HG02840 (cell line): ENCODE data around the gene B4GALT5.
"Not testable (repeated sequence)": the region's sequence is repeated elsewhere in the genome, so short reads cannot be mapped to it uniquely, and the experiment has no call there.

Experiments
- ATAC-seq: cut with Tn5 transposase; IDR thresholded peaks from one replicate; pipeline ENCODE4 v1.9.1; 2021; ENCODE audit warnings: mild to moderate bottlenecking, moderate library complexity, moderate number of reproducible peaks; ENCODE audit not compliant: unreplicated experiment, low FRiP score

B4GALT5 gene

DNA sequence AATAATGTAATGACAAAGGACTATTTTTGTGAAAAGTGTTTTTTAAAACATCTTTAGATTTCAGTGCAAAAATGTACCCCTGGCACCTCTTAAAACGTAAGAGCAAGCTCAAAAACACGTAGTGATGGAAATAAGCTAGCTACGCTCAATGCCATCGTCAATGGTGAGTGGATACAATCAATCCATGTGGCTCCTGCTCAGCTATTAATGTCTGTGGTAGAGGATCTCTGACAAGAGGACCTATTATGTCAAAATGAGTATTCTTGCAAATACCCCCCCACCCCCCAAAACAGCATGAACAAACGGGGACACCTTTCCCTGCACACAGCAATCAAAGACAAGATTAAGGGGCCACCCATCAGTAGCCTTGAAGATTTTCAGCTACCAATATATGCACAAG is 80.7 kb downstream of the B4GALT5 start:
- no peak for ATAC-seq

DNA sequence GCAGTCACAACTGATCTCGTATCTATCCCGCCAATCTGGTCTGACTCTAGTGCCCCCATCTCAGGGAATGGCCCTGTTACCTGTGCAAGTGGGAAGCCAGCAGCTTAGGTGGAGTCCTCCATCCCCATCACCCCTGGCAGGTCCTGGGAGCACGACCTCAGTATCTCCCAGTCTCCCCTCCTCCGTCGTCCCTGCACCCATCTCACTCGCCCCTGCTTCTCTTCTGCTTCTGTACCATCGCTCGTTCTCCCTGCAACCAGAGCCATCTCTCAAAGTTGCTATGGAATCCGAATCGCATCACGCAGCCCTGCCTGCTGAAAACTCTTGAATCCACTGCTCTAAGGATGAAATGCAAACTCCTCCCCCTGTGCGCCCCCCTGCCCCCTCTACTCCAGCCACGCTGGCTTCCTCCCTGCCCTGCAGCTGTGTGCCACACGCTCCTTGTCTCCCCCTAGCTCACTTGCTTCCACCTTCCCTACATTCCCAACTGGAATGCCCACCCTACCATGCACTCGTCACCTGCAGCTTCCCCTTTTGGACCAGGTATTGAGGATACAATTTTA is 81.7 kb downstream of the B4GALT5 start:
- ATAC-seq, result no peak

DNA sequence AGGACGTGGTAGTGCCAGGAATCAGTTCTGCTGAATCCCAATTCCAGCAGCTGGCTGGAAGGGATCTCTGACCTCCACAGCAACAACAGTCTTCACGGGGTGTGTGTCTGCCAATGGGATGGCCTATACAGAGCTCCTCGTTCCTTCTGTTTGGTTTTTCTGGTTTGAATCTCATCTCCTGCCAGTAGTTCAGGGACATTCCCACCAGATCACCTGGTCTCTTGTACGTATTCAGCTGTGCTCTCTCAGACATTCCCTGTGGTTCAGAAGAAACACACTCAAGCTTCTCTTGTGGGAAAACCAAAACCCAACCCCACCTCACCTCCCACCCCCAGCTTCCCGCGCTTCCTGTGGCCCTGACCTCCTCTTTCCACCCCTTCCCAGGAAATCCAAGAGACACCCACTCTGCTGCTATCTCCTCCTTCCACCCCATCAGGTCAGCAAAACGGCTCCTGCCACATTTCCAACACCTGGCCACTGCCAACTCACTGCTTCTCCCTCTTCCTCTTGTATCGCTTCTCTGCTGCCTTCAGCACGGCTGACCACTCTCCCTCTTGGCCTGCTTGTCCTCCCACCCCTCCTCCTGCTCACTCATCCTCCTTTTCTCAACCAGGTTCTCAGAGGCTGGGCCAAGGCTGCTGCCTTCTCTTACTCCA is 82.5 kb downstream of the B4GALT5 start:
- peak; percentile 31 for ATAC-seq

DNA sequence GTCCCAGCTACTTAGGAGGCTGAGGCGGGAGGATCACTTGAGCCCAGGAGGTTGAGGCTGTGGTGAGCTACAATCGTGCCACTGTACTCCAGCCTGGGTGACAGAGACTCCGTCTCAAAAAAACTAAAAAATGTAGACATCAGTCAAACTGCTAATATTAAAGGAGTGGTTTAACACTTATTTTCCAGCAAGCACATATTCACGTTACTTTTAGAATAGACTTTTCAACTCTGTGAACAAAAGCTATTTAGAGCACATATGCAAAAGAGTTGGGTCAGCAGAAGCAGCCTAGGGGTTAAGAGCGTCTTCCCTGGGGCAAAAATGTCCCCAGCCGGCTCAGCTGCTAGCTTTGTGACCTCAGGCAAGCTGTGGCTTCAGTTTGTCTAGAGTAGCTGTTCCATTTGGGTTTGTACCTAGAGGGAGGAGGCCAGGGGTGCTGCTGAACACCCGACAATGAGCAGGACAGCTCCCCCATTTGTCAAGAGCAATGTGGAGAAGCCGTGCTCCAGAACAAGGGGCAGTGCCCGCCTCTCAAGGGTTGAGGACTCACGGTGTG is 83.2 kb downstream of the B4GALT5 start:
- peak; percentile 71 for ATAC-seq

DNA sequence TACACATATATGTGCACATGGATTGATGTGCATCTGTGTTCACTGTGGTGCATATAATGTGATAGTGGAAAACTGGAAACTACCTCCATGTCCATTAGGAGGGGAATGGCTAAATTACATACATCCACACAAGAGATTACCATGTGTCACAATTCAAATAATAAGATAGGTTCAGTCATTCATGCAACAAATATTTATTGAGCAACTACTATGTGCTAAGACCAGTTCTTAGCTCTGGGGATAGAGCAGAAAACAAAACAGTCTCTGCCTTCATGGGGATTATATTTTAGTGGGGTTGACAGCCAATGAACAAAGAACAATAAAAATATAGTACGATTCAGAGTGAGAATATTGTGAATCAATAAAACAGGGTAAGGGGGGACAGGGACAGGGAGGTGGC is 84.1 kb downstream of the B4GALT5 start:
- no peak for ATAC-seq

DNA sequence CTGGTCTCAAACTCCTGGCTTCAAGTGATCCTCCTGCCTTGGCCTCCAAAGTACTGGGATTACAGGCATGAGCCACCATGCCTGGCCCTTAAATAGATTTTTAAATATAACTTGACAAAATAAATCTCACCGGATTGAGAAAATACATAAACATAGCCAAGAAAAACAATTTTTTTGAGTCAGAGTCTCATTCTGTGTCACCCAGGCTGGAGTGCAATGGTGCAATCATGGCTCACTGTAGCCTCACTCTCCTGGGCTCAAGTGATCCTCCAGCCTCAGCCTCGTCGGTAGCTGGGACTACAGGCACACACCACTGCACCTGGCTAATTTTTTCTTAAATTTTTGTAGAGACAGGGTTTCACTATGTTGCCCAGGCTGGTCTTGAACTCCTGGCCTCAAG is 85.4 kb downstream of the B4GALT5 start:
- not testable (repeated sequence) for ATAC-seq

DNA sequence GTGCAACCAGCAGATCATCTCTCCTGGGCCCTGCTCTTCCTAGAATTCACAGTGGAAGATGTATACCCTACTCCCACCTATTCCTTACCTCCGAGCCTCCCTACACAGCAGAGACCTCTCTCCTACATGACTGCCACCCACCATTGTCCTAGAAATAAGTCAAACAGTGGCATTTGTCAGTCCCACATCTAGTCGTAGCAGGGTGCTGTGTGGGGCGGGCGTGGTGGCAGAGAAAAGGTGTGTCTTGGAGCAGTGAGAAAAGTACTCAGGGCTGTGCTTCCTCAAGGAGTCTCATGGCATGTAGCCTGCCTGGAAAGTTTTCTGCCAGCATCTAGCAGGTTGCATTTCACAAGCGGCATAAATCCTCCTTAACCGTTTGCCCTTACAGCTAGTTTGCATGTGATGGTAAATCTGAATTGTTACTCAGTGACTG is 86.3 kb downstream of the B4GALT5 start:
- no peak for ATAC-seq

DNA sequence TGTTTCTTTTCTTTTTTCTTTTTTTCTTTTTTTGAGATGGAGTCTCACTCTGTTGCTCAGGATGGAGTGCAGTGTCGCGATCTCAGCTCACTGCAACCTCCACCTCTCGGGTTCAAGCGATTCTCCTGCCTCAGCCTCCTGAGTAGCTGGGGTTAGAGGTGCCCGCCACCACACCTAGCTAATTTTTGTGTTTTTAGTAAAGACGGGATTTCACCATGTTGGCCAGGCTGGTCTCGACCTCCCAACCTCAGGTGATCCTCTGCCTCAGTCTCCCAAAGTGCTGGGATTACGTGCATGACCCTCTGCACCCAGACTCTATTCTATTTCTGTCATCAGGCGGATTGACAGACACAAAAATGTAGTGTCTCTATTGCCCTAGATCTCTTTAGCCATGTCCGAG is 88.7 kb downstream of the B4GALT5 start:
- not testable (repeated sequence) for ATAC-seq

DNA sequence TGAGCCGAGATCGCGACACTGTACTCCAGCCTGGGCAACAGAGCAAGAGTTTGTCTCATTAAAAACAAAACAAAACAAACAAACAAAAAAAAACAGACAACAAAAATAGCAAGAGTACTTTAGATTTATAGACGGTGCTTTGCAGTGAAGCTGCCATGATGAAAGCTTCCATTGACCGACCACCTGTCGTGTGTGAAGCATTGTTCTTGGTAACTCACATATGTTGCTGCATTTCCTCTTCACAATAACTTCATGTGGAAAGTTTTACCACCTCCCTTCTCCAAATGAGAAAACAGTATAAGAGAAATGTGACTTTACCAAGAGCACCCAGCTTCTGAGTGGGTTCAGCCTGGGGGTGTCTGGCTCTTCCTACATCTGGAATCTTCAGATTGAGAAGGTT is 89.4 kb downstream of the B4GALT5 start:
- ATAC-seq, result no peak

DNA sequence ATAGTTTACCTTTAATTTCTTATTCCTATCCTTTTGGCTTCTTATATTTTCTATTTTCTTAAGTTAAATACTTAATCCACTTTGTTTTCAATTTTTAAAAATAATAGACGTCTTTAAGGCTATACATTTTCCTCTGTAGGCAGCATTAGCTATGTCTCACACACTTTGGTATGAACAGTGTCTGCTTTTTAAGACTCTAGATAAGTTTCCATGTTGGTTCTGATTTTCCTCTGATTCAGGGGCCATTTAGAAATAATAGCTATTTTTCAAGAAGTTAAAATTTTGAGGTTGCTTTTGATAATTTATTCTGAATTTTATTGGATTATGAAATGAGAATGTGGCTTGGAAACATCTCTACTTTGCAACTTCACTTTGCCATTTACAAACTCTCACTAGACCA is 91.4 kb downstream of the B4GALT5 start:
- ATAC-seq, result no peak

DNA sequence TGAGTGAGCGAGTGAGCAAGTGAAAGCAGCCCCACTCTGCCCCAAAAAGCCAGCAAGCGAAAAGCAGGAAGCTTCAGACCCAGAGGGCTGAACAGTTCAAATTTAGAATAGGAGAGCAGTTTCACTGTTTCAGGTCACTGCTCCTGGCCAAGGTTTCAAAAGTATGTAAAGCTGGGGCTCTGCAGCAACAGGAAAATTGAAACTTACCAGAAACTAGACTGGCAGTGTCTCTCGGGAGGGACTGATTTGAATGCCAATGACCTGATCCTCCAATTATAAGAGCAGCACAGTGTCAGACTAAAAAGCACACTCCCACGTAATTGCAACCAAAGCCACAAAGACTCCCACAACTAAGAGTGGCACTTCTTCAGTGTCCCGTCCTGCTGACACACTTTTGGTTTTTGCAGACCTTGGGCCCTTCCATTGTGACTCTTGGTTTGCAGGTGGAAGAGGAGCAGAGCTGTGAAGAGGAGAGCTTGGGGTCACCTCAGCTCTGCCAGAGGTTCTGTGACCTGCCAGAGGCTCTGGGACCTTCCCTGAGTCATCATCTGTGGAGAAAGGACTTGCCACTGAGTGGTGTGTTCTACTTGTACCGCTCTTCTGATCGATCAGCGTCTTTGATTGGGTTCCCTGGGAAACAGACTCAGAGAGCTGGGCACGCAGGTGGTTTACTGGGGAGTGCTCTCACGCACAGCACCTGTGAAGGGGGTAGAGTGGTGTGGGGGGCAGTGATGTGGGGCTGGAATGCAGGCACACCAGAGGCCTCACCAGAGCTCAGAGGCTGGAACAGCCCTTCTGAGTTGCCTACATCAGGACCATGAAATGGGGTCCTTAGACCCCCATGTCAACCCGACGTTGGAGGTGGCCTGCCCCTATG is 93.1 kb downstream of the B4GALT5 start:
- peak; percentile 77 for ATAC-seq

DNA sequence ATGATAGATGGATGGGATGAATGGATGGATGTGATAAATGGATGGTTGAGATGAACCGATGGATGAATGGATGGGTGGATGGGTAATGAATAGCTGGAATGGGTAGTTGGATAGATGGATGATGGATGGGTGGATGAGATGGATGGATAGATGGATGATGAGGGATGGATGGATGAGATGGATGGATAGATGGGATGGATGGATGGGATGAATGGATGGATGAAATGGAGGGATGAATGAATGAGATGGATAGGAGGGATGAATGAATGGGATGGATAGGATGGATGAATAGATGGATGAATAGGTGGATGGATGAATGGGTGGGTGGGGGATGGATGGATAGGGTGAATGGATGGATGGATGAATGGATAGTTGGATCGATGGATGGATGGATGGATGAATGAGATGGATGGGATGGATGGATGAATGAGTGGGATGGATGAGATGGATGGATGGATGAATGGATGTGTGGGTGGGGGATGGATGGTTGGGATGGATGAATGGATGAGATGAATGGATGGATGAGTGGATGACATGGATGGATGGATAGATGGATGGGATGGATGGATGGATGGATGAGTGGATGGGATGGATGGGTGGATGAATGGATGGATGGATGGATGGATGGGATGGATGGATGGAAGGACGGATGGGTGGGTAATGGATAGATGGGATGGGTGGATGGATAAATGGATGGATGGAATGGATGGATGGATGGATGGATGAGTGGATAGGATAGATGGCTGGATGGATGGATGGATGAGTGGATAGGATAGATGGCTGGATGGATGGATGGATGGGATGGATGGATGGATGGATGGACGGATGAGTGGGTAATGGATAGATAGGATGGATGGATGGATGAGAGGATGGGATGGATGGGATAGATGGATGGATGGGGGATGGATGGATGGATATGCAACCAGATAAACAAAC is 94.3 kb downstream of the B4GALT5 start:
- ATAC-seq, result no peak

DNA sequence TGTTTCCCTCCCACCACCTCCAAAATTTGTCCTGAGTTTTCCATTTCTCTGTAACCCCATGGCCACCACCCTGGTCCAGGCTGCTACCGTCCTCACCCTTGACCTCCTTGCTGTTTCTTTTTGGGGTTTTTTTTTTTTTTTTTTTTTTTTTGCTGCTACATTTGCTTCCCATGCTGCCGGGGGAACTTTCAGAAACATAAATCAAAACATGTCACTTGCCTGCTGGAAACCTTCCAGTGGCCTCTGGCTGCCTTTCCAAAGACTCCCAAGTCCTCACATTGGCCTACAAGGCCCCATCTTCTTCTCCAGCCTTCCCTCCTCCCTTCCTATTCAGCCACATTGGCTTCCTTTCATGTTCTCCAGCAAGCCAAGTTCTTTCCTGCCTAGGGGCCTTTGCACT is 95.4 kb downstream of the B4GALT5 start:
- no peak for ATAC-seq

DNA sequence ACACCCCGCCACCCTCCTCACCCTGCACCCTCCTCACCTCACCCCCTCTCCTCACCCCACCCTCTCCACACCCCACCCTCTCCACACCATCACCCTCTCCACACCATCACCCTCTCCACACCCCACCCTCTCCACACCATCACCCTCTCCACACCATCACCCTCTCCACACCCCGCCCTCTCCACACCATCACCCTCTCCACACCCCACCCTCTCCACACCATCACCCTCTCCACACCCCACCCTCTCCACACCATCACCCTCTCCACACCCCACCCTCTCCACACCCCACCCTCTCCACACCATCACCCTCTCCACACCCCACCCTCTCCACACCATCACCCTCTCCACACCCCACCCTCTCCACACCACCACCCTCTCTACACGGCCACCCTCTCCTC is 96.3 kb downstream of the B4GALT5 start:
- not testable (repeated sequence) for ATAC-seq

DNA sequence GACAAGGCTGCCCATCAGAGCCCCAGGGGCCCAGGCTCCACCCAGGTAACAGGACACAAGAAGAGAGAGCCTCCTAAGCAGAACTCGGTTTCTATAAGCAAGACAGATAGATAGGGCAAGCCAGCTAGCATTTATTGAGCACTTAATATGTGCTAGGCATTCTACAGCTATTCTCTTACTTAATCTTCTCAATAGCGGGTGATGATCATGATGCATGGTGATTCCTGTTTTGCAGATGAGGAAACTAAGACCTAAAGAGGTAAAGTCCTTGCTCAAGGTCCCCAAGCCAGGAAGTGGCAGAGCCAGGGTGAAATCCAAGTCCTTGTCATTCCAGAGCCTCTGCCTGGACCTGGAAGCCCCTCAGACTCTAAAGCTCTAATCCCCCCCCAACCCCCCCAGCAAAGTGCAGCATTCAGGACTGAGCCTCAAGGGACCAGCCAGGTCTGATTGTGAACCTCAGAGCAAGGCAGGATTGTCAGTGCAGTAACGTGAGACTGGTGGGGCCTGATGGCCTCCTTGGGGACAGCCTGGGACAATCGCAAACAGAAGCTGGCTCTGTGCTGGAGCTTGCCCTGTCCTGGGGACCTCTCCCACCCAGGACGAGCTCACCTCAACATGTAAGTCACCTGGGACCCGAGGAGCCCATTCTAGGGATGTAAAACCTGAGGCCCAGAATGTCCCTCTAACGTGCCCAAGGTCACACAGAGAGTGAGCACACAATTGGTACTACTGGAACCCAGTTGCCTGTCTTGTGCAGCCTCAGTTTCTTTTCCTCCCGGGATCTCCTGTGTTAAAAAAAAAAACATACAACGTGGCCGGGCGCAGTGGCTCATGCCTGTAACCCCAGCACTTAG is 97.3 kb downstream of the B4GALT5 start:
- ATAC-seq, result no peak

DNA sequence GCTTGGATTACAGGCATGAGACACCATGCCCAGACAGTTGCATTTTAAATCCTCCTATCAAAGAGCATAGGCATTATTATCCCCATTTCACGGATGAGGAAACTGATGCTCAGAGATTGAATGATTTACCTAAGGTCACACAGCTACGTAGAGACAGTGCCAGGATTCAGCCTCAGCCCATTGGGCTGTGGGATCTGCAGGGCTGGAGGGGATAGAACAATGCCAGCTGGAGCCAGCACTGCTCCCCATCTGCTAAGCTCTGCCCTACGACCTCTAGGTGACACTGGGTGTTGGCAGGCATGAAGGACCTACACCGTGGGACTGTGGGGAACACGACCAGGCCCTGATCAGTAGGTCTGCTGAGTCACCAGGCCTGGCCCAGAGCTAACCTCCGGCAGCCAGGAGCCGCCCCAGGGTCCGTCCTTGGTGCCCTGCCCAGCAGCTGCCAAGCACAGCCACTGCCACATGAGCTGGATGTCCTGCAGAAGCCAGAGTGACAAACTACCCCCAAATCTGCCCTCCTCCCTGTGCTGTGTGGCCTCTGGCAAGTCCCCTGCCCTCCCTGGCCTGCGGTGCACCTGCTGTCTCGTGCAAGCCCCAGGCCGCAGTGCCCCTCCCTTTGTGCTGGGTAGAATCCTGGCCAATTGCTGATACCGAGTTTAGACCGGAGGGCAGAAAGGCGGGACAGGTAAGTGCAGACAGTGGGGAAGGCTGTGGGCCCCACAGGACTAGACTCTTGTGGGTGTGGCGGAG is 98.1 kb downstream of the B4GALT5 start:
- ATAC-seq, result no peak

DNA sequence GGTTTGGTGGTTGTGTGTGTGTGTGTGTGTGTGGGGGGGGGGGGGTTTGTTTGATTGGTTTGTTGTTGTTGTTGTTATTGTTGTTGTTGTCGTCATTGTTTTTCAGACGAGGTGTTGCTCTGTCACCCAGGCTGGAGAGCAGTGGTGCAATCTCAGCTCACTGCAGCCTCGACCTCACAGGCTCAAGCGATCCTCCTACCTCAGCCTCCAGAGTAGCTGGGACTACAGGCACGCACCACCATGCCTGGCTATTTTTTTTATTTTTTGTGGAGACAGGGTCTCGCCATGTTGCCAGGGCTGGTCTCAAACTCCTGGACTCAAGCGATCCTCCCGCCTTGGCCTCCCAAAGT is 98.7 kb downstream of the B4GALT5 start:
- not testable (repeated sequence) for ATAC-seq

DNA sequence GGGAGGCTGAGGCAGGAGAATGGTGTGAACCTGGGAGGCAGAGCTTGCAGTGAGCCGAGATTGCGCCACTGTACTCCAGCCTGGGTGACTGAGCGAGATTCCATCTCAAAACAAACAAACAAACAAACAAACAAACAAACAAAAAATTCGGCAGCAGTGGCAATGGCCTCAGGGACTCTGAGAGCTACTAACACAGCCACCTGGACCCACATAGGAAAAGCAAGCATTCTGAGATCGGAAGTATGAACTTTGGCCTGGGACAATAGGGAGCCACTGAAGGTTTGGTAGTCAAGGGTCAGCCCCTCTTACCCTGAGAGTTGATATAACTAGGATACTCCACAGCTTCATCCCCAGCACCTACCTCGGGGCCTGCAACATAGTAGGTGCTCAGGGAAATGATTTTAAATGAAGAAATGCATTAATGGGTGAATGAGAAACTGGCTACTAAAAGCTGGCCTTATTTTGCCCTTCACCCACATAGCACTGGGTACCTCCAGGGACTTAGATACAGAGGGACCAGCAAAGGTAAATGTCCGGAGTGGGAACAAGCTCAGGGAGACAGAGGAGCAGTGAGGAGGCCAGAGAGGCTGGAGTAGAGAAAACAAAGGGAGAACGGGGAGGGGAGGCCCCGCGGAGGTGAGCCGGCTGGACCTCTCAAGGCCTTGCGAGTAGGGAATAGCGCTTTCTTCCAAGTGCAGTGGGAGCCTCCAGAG is 99.2 kb downstream of the B4GALT5 start:
- no peak for ATAC-seq
